ENCODE measurements around the gene PVALEF.

The PVALEF gene

DNA sequence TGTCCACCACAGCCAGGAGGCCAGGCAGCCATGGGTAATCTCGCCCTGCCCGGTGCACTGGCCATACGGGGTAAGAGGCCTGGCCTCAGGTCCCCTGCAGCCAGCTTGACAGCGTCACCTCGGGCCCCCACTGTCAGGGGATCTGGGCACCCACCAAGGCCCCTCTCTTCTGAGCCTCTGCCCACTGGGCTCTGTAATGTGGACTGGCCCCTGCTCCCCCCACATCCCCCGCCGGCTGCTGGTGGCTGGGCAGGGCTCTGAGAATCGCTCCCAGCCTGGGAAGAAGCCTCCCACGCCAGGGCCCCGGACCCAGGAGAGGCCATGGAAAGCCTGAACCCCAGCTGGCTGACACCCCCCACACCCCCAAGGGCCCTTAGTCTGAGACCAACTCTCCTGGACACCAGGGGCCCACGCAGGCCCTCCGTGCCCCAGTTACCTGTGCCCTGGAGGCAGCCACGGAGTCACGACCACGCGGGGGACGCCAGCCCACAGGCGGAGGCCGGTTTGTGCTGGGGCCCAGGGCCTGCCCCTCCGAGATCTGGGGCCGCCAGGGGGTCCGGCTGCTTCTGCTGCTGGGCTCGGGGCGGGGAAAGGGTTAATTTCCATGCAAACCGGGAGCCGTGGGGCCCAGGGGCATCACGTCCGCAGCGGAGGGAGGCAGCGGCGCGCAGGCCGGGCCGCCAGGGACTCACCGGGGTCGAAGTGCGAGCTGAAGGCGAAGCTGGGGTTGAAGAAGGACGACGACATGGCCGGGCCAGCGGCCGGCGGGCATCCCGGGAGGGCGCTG lies at the start of gene PVALEF:
Gene PVALEF (plus strand): TSS at position 262 of the 787 bp plus-strand sequence. CDS start 15,720 bp downstream, outside the sequence.
- DNase-seq = no peak

DNA sequence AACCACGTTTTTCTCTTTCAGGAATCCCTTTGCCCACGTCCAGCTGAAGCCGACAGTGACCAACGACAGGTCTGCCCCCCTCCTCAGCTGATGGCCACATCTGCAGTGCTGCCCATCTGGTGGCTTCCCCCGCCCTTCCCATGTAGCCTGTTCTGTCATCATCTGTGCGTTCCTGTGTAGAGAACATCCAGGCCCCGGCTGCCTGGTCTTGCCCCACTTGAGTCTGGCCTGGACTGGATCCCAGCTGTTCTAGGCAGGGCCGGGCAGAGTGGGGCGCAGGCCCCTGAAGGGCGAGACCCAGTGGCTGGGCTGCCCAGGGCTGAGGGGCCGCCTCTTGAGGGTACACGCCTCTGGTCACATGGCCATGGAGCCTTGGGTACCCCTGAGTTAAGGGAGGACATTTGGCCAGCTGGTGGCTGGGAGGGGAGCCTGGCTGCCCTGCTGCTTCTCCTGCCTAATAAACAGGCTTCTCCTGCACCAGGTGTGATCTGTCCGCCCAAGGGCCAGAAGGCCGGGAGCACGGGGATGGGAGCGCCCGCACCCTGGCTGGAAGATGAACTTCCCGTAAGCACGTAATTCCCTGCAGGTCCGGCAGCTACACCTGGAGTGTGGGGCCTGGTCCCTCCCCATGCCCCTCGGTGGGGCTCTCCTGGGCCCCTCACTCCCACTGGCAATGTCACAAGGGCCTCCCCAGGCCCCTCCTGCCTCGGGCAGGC lies 49.4 kb upstream of the PVALEF start:
- no peak for DNase-seq

DNA sequence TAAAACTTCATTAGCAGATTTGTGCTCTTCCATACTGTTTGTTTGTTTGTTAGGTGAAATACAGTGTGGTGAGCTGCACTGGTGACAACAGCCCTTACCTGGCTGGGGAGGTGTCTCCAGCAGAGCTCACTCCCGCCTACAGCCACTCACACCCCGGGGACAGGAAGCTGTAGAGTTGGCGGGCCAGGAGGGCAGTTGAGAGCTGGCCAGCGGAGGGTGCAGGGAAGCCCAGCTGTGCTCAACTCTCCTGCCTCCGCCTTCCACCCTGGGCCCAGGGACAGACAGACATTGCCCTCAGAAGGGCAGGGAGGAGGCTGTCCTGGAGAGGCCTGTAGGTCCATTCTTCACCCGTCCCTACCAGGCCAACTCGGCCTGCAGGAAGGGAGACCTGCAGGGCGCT lies 48.6 kb upstream of the PVALEF start:
- no peak for DNase-seq

DNA sequence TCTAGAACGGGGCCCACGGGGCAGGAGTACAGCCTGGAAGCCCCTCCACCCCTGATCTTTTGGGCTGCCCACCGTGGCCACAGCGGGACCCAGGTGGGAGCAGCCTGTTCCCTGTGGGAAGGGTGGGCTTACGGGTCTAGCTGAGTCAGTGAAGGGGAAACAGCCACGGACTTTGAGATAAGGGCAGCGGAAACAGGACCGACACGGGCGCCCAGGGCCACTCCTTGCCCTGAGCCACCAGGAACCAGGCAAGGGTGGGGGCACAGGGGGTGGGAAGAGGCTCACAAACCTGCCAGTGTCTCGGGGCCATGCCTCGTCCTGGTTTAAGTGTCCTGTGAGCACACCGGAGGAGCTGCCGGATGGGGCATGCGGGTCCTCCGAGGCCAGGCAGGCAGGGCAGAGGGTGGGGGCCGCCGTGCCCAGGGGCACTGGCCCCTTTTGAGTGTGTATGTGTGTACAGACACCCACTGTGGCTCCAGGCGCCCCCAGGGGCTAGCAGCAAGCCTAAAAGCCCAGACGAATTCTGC lies 47.6 kb upstream of the PVALEF start:
- no peak for DNase-seq

DNA sequence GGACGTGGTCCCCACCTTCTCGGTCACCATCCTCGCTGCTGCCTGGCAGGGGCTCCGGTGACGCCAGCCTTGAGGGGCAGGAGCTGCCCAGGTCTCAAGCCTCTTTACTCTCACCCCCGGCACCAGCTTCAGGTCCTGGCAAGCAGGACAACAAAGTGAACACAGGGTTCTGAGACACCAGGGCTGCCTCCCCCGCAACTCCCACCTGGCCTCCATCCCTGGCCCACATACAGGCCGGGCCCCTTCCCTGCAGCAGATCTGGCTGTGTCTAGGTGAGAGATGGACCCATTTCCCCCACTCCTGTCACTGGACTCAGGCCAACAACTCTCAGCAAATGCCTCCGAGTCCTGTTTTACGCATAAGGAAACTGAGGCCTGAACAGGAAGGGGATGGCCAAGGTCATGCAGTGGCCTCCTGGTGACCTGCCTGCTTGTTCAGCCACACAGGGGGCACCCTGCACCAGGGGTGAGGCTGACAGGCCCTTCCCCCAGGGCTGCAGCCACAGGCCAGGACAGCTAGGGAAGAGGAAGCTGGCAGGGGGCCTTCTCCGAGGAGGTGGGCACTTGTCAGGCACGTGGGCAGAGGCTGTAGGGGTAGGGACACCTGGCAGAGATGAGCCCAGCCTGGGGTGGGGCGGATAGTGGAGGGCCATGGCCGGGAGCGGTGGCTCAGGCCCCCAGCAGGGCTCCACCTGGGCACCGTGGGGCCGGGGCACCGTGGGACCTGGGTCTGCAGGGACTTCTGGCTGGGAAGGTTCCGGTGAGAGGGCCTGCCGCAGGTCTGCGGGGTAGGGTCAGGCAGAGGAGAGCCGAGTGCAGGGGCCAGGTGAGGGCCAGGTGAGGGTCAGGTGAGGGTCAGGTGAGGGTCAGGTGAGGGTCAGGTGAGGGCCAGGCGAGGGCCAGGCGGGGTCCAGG lies 46.7 kb upstream of the PVALEF start:
- DNase-seq = no peak

DNA sequence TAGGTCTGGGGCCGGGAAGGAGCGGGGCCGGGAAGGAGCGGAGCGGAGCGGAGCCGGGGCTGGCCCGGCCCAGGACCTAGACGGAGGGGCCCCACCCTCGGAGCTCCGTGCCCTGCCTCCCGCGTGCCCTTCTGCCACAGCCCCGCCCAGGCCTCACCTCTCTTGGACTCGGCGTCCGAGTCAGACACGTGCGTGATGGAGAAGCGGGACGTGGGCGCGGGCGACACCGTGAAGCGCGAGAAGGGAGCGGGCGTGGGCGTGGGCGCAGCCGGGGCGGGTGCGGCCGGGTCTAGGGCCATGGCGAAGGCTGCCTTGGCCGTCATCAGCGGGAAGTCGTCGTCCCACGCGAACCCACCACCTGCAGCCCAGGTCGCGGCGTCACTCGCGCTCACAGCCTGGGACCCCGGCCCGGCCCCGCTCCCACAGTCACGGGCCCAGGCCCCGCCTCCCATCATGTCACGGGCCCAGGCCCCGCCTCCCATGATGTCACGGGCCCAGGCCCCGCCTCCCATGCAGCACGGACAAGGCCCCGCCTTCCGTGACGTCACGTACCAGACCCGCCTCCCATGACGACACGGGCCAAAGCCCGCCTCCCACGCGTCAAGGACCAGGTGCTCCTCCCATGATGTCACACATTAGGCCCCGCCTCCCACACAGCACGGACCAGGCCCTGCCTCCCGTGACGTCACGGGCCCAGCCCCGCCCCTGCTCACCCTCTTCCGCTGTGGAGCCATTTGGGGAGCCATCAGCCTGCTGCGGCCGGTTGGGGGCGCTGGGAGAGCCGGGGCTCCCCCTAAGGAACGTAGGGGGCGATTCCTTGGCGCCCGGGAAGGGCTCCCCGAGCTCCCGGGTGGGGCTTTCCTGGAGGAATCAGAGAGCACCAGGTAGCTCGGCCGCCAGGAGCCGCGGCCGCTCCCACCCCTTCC lies 45.8 kb upstream of the PVALEF start:
- DNase-seq = no peak

DNA sequence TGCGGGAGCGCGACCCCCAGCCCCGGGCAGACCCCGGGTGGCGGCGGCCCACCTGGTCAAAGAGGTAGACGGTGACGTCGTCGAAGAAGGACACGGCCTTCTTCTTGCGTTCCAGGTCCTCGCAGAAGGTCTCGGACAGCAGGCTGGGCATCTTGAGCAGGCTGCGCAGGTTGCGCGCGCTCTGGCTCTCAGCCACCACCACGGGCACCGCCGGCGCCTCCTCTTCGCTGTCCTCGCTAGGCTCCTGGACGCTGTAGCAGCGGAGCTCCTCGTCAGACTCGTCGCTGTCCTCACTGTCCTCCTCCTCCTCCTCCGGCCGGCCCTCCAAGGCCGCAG lies 45.2 kb upstream of the PVALEF start:
- DNase-seq = no peak

DNA sequence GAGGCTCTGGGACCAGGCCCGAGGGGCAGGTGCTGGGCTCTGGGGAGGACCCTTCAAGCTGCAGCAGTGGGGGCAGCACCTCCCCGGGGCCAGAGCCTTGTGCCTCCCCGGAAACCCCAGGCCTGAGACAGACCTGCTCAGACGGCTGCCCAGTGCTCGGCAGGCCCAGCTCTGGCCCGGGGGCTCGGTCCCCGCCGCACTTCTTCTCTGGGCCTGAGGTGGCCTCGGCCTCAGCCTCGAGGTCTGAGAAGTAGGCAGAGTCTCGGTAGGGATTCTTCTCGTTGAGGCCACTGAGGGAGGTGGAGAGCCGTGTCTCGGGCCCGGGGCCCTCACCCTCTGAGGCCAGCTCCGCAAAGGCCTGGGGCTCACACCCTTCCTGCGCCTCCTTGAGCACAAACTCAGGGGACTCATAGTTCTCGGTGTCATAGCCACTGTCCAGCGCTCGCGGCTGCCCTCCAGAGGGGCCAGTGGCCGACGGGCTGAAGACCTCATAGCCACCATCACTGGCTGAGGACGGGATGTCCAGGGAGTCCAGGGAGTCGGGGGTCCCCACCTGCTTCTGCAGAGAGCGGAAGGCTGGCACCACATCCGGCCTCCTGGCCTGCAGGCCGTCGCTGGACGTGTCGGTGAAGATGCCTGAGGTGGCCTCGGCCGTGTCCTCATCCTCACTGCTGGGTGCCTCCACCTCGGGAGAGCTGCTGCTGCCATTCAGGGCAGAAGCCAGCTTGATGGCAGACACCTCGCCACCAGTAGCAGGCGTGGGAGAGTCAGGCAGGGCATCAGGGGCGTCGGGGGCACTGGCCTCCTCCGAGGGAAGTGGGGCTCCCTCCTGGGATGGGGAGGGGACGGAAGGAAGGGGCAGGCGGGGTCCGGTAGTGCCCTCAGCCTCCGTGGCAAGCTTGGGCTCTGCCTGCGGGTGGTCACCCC lies 44.3 kb upstream of the PVALEF start:
- no peak for DNase-seq

DNA sequence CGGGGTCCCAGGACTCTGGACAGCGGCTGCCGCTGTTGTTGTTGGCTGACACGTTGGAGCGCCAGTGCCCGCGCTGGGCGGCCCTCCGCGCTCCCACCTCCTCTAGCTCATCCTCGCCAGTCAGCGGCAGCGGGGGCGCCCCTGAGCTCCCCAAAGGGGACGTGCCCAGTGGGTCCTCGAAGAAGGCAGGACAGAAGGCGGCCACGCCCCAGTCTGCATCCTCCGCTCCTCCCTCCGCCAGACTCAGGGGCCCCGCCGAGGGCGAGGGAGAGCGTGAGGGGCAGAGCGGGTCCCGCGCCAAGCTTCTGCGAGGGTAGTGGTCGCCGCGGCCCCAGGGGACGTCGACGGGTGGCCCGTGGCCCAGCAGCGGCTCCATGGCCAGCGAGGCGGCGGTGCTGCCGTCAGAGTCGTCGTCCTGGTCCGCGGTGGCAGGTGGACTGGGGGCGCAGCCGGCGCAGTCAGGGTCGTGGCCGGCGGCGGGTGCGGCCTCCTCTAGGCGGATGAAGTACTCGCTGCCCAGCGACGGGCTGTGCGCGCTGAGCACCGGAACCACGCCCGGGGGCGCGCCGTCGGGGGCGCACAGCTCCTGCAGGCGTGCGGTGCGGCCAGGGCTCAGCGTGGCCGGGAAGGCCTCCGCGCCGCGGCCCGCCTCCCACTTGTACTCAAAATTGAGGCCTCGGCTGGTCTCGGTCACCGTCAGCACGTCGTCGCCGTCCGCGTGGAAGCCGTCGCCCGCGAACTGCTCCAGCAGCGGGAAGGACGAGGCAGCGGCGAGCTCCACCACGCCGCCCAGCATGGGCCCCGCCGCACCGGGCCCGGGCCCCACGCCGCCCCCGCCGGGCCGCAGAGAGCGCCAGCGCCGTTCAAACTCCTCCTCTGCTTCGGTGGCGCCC lies 43.2 kb upstream of the PVALEF start:
- DNase-seq = no peak

DNA sequence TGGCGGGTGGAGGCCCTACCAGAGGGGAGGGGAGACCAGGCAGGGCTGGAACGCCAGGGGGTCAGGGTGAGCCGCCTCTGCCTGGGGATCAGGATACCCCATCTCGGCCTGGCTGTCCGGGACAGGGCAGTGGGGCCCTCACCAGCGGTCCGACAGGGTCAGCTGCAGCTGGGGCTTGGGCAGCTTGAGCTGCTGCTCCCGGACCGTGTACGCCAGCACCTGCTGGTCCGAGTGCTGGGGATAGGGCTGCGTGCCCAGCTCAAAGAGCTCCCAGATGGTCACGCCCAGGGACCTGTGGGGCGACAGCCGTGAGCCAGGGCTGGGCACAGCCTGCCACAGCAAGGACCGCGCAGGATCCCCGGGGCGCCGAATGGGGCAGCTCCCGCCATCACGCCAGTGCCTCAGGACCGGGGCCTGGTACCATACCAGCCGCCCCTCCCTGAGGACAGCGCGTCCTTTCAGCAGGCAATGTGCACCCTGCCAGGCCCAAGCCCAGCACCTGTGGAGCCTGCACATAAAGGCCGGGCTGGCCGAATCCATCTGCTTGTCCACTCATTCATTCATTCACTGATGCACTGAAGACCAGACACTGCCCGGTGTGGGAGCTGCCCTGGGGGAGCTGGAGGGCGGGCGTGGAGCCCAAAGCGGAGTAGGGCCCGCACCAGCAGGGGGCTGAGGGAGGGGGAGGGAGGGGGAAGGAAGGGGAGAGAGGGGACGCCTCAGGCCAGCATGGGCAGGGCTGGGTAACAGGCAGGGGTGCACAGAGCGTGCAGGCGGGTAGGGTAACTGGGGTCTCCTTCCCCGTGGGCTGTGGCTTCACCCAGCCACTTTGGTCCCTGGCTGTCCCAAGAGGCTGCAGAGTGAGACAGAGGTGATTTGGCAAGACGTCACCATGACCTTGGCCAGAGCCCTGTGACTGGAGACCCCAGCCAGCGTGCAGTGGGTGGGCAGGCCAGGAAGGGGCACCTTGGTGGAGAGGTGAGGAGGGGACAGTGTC lies 42.0 kb upstream of the PVALEF start:
- DNase-seq = no peak

DNA sequence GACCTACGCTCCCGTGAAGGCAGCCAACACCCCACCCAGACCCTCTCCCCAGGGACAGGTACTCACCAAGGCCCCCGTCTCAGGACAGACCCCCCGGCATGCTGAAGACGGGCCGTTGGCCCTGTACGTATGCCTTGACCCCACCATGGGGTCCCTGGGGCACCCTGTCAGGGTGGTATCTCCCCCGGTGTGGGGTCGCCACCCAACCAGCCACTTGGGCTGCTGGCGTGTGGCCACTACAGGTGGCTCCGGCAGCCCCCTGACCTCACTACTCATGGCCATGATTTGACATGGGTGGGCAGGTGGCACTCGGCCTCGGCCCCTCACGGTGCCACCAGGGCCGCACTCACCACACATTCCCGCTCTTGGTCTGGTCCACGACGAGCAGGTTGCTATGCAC lies 40.9 kb upstream of the PVALEF start:
- DNase-seq = no peak

DNA sequence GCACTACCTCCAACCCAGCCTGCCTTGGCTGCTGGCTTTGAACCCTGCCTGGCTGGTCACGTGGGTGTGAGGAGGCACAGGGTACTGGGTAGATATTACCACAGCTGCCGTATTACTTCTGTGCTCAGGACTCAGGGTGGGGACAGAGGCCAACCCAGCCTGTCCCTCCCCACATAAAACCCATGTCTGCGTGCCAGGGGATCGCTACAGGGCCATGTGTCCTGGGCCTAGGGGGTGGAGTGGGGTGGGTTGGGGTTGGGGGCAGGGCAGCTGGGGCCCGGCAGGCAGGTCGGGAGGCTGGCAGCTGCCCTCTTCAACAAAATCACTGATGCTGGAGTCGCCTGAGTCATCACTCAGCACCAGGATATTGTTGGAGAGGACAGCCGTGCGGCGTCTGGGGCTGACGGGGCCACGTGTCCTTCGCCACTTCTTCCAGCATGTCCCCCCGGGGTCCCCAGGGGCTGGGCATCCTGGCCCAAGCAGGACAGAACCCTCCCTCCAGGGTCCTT lies 39.7 kb upstream of the PVALEF start:
- DNase-seq = peak; percentile 37

DNA sequence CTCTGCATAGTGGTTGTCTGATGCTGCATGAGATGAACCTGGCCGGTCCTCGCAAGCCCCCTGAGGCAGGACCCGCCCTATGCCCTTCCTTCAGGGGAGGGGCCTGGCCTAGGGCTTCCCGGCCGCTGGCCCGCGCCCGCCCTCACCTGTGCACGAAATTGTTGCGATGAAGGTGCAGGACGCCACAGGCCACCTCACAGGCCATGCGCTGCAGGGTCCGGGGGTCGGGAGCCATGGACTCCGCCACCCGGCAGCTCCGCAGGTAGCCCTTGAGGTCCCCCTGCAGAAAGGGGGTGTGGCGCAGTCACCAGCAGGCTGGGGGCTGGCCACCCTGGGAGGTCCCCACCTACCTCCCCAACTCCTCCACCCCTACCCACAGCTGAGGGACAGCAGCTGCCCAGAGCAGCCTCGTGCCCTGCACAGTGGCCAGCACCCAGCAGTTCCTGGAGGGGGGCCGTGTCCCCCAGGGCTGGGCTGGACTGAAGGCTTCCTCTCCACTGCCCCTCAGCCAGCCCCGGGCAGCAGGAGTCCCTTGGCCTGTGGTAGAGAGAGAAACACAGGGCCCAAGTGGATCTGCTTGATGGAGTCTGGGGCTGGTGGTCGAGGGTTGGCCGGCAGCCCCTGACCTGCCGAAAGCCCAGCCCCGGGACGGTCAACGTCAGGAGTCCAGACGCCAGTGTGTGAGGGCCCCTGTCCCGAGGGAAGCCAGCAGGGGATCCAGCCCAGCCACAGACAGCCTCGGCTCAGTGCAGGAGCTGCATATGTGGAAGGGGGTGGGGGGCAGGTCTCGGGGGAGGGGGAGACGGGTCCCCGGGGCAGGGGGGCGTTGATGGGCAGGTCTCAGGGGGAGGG lies 38.8 kb upstream of the PVALEF start:
- no peak for DNase-seq

DNA sequence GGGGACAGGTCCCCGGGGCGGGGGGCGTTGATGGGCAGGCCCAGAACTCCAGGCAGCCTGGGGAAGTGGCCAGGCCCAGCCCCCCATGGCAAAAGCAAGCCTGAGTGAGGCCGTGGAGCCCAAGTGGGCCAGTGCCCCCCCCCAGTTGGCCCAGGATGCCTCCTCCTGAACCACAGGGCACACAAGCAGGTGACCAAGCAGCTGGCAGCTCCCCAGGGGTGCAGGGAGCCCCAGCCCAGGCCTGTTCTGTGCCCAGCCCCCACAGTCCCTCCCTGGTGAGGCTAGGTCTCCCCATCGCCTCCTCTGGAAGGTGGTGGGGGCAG lies 38.2 kb upstream of the PVALEF start:
- no peak for DNase-seq

DNA sequence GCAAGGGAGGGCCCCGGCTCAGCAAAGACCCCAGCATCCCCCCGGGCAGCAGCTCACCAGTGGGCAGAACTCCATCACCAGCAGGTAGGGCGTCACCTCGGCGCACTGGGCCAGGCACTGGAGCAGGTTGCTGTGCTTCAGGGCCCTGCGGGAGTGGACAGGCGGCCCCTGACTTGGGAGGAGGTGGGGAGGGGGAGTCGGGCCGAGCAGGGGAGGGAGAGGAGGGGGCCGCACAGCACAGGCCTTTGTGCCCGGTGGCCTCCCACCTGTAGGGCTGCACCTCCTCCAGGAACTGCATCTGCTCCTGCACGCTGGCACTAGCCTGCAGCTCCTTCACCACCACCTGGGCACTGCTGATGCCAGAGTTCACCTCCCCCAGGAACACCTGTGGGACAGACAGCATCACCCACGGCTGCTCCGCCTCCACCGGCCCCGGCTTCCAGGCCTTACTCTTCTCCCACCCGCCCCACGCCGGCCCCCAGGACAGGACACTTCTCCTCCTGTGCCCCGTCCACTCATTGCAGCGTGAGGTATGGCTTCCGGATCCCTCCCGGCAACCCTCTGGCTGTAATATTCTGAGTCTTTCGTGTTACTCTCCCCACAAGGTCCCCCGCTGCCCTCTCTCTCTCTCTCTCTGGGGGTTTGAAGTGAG lies 37.7 kb upstream of the PVALEF start:
- no peak for DNase-seq

DNA sequence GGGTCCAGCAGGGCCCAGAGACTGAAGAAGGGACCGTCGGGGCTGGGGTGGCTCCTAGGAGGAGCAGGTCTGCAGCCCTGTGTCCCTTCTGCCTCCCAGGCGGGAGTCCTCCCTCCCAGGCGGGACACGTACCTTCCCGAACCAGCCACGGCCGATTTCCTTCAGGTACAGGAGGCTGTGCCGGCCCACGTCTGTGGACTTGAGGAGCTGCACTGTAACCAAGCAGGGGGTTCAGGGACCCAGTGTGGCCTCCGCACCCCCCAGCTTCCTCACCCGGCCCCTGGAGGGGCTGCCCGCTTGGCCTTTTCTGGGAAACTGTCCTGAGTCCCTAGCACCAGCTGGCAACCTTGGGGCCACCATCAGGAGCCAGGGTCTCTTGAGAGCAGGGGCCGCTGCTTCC lies 37.0 kb upstream of the PVALEF start:
- DNase-seq = no peak

DNA sequence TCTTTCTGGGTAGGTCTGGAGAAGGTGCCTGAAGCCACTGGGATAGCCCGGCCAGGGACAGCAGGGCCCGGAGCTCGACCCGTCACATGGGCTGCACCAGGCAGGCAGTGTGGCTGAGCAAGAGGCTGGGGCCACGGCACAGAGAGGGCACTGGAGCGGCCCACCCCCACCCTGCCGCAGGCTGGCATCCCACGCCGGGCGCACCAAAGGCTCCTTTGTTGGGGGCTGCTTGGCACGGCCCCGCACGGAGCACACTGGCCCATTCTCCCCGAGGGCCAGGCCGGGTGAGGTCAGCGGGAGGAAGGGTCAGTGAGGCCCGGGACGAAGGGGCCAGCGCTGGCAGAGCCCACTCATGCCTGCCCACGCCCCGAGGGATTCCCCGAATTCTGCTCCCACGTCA lies 36.5 kb upstream of the PVALEF start:
- DNase-seq = no peak
